Islet of Langerhans (tissue), 1 donor: Measurements from ENCODE around the gene E2F4.

Experiments
- FAIRE-seq: peaks from one replicate; lab custom pipeline; 2011; peaks lifted over from hg19 to GRCh38; lab: Jason Lieb, UNC

The E2F4 gene

GRCh38 chr16:67192781-67193361, 916 bp downstream of the E2F4 start:
- no peak for FAIRE-seq

DNA sequence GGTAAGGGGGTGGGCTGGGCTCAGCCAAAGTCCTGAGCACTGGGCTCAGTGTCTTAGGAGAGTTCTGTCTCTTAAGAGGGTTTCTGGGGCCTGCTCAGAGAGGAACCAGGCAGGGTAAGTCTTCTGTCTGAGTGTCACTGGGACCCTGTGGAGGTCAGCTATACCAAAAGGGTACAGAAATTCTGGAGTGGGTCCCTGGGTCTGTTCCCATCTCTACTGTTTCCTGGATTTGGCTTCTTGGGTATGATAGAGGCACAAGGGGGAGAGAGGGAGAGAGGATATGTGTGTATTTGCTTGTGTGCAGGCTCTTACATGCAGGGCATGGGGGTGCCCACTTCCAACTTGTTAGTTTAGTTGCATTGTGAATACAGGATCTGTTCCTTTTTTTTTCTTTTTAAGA, 1.6 kb downstream of the E2F4 start:
- FAIRE-seq = no peak

DNA sequence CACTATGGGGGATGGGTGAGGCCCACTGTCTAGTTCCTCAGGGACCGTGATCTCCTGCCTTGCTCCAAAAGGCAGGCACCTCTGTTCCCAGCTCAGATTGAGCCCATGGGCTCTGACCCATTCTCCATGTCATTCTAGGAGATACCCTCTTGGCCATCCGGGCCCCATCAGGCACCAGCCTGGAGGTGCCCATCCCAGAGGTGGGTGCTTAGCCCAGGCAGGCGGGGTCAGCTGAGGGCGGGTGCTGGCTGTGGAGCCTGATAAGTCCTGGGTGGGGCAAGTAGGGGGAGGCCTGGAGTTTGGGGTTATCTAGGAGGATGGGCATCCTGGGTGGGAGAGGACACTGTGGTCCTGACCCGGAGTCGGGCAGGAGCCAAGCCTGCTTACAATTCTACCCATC, 2.3 kb downstream of the E2F4 start:
- no peak for FAIRE-seq

- no peak for FAIRE-seq
Measured at GRCh38 chr16:67195676-67196075, 3.7 kb downstream of the E2F4 start.

GRCh38 chr16:67196881-67197280, 4.9 kb downstream of the E2F4 start:
- FAIRE-seq = no peak

- no peak for FAIRE-seq
Measured at GRCh38 chr16:67197704-67198103, 5.7 kb downstream of the E2F4 start.

GRCh38 chr16:67198238-67198734, 6.3 kb downstream of the E2F4 start:
- no peak for FAIRE-seq

DNA sequence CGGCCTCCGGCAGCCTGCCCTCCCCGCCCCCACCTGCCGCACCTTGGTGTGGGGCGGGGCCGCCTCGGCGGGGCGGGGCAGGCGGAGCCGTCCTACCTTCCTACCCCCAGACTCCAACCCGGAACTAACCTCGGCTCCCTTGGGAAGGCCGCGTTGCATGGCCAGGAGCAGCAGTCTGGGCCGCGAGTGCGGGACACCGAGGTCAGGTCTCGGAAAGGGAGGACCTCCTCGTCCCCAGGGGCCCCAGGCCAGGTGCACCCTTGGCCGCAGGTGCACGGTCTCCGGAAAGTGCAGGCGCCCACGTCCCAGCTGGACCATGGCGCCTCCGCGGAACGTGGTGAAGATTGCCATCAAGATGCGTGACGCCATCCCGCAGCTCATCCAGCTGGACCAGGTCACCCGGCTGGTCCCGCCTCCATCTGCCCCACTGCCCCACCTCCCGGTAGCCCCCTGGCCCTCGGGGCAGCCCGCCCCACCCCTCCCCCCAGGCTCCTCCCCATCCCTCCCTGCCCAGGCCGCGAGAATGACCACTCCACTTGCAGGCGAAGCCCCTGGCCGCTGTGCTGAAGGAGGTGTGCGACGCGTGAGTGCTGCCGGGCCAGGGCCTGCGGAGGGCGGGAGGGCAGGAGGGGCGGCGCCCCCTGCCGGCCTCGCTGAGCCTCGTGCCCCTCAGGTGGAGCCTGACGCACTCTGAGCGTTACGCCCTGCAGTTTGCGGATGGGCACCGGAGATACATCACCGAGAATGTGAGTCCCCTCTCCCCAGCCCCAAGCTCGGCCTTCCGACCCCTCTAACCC, 7.3 kb downstream of the E2F4 start, which contains the start of gene ELMO3:
Gene ELMO3, plus strand, starts transcription at position 121 of the 797 bp plus-strand sequence. Its CDS starts 196 bp downstream, at position 317.
- no peak for FAIRE-seq

GRCh38 chr16:67199808-67200198, 7.8 kb downstream of the E2F4 start:
- no peak for FAIRE-seq

DNA sequence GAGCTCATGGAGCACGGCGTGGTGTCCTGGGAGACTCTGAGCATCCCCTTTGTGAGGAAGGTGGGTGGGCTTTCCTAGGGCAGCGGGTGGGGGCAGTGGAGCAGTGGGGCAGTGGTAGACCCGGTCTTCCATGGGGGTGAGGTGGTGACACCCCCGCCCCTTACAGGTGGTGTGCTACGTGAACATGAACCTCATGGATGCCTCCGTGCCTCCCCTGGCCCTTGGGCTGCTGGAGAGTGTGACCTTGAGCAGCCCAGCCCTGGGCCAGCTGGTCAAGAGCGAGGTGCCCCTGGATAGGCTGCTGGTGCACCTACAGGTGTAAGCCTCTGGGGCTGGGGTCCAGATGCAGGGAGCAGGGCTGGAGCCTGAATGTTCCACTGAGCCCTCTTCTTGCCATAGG, 8.5 kb downstream of the E2F4 start:
- no peak for FAIRE-seq

GRCh38 chr16:67201411-67202345, 9.7 kb downstream of the E2F4 start:
- no peak for FAIRE-seq

- no peak for FAIRE-seq
Measured at GRCh38 chr16:67202426-67202825, 10.5 kb downstream of the E2F4 start.

DNA sequence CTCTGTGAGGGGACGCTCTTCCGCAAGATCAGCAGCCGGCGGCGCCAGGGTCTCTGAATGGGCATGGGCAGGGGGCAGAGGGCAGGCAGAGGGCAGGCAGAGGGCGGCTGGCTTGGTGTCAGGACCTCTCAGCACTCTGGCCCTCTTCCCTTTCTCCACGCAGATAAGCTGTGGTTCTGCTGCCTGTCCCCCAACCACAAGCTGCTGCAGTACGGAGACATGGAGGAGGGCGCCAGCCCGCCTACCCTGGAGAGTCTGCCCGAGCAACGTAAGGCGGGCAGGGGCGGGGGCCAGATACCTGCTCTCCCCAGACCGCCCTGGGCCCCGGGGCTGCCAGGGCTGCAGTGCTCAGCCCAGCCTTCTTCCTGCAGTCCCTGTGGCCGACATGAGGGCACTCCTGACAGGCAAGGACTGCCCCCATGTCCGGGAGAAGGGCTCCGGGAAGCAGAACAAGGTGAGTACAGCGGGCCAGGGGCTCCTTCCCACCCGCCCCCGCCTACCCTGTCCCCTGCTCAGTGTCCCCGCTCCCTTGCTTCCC, 11.1 kb downstream of the E2F4 start:
- FAIRE-seq = no peak

DNA sequence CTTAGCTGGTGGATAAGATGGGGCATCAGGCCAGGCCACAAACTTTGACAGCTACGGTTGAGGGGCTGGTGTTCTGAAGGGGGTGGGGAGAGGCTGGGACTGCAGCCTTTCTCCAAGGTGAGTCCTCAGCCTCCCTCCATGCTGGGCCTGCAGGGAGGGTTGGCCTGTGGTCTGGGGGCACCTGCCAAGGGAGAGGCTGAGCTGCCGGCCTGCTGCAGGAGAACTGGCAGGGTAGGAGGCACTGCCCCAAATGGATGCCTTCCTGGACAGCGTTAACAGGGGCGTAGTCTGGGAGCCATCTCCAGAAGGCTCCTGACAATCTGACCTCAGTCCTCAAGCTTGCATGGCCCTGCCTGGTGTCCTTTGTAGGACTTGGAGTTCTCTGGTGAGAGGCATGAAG, 12.1 kb downstream of the E2F4 start:
- no peak for FAIRE-seq

- no peak for FAIRE-seq
Measured at GRCh38 chr16:67206129-67206837, 14.3 kb downstream of the E2F4 start.

DNA sequence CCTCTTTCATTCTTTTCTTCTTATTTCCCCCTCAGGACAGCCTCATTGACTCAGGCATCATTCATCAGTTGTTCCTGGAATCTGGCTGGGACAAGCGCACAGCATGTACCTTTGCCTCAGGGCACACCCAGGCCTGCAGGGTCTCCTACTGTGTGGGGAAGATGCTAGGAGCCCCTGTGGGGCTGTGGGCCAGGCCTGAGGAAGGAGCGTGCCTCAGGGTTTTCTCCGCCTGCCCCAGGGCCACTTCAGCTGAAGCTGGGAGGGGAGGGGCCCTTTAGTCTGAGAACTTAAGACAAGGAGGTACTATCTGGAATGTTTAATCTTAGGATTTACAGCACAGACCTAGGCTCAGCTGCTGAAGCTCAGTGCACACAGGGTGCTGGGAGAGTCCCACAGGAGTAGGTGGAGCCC, 14.9 kb downstream of the E2F4 start:
- FAIRE-seq = no peak

DNA sequence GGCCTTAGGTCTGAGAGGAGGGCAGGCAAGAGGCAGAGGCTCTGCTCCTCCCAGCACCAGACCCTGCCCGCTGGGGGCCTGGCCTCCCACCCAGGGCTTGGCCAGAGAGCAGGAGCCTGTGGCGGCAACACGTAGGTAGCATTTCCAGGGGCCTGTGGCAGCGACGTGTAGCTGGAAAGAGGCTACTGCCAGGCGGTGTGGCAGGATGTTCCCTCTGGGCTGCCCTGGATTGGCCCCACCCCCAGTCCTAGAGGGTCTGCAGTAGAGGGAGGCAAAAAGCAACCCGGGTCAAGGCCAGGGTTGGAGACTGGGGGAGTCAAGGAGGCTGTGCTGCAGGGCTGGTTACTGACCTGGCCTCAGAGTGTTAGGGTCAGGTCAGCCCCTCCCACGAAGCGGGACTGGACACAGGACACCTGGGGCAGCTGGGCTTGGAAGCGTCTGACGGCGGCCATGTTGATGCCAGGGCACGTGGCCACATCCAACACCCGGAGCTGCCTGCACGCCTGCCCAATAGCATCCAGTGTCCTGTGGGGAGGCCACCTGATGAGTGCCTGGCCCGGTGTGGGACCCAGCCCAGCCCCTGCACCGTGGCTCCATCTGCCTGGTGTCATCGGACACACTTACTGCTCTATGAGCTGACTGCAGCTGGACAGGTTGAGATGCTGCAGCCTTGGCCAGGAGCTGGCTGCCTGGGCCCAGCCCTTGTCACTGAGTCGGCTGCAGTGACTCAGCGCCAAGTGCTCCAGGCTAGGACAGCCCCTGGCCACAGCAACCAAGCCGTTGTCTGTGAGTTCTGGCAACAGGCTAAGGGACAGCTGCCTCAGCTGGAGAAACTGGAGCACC, 15.5 kb downstream of the E2F4 start:
- FAIRE-seq = no peak

DNA sequence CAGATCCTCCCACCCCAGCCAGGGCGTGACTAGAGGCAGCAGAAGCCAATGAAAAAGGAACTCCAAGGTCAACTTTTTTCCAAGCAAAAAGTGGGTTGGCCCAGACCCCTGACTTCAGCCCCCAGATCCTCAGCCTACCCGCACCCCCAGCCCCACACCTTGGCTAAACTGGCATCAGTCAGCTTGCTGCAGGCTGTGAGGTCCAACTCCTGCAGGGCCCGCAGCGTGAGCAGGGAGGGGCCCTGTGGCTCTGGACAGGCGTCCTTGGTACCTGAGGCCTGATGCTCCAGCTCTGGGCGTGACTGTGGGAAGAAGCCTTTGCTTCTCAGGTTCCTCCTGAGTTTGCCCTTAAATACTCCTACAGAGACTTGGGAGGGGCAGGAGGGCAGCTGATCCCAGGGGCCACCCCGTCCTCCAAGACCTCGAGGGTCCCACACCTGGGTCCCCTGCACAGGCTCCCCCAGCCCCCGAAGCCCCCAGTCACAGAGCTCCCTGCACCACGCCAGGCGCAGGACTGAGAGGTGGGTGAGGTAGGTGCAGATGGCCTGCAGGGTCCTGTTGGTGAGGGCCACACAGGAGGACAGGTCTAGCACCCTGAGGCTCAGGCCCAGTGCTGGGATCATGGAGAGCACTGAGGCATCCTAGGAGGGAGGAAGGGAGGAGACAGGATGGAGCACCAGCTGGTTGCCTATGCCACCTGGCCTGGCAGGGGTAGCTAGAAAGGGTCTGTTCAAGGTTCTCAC, 16.4 kb downstream of the E2F4 start:
- FAIRE-seq = no peak

- no peak for FAIRE-seq
Measured at GRCh38 chr16:67209565-67209964, 17.6 kb downstream of the E2F4 start.
